GM21786 (cell line): ENCODE results near the gene RFX4.

Experiments used
- ATAC-seq: cut with Tn5 transposase; IDR thresholded peaks from one replicate; pipeline ENCODE4 v1.9.1; 2021; ENCODE audit not compliant: unreplicated experiment

Gene RFX4

DNA sequence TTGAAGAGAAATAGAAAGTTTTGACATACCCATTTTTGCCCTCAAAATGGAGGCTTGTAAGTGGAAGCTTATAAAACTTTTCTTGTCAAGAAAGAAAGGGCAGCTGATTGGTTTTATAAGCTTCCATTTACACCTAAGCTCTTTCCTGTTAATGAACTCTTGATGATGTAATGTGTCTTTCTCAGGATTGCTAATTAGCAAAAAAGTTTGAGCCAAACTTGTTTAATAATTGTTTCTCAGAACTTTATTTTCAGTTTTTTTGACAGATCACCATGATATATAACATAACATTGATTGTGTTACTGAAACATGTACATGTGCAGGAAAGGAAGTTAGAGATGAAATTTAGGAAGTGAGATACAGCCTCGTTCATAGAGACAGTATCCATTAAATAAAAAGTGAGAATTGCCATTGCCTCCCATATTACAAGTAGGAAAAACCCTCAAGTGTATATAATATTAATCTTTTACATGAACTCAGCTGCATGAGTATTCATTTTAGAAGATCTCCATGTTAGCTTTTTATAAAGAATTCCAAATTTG lies 218.4 kb downstream of the RFX4 start:
- no peak for ATAC-seq

DNA sequence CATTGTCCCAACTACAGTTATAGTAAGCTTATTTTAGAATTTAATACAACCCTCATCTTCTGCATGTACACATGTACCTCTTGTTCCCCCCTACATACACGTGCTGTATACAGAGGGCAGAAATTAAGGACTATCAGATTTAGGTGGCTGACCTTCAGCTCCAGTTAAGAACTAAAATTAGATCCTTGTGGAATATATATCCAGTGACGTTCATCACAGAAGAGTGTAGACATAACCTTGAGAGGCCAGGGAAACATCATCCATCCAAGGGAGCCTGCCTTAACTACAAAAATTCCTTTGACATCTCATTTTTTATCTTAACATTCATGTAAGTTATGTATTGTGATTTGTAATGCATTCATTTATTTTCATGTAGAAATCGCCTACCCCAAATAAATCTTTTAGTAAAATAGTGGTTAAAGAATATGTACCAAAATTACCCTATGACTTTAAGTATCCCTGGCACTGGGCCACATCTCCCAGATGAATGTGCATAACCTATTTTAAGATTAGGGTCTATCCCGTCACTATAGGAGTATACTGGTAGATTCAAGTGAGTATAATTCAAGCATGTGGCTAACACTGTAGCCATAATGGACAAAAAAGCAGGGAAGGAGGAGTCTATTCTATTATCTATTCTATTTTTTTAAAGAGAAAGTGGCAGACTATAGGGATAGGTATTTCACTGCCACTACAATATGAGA lies 219.2 kb downstream of the RFX4 start:
- ATAC-seq = no peak

DNA sequence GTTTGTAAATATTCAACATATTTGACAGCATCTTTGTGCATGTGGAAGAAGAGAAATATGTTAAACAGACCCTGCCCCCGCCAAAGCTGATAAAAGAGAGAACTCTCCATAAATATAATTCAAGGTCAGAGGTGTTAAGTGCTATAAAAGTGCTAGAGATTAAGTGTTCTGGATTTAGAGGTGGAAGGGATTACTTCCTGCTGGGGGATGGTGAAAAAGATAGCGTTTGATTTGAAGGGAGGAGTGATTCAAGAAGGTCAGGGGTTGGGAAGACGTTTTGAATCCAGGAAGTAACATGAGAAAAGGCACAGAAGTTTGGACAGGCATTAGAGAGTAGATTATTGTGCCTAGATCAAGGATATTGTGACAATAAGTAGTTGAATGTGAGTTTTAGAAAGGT lies 221.9 kb downstream of the RFX4 start:
- ATAC-seq = no peak
